GM23248 (cell line): ENCODE data around the gene PCDHGC3. TPM values are rescaled to one million over a fixed set of nuclear protein-coding genes. Genes with fewer than 3 reads are reported as not detected.

ENCODE experiments used
- DNase-seq: peaks from one replicate; pipeline ENCODE4 v3.0.0-alpha.2; 2015
- H2AFZ ChIP-seq: fragments of 200-600 bp; sonication (generic); 2 replicates; pipeline ENCODE4 v1.6.1; 2016; ENCODE audit warnings: antibody characterized with exemption
- H3F3A ChIP-seq: fragments of 200-600 bp; sonication (generic); 2 replicates; pipeline ENCODE4 v1.6.1; 2016; ENCODE audit warnings: mild to moderate bottlenecking, antibody characterized with exemption, mixed run types; ENCODE audit not compliant: insufficient read depth
- H3K27ac ChIP-seq: fragments of 200-600 bp; sonication (generic); 2 replicates; pipeline ENCODE4 v1.5.1; 2016; ENCODE audit warnings: mild to moderate bottlenecking
- H3K27me3 ChIP-seq: fragments of 200-600 bp; sonication (generic); replicated peaks from 2 replicates; pipeline ENCODE4 v1.6.1; 2016; ENCODE audit warnings: mild to moderate bottlenecking; ENCODE audit not compliant: insufficient read depth
- H3K36me3 ChIP-seq: fragments of 200-600 bp; sonication (generic); 2 replicates; pipeline ENCODE4 v1.6.1; 2016; ENCODE audit warnings: low read depth, mild to moderate bottlenecking
- H3K4me1 ChIP-seq: fragments of 200-600 bp; sonication (generic); 2 replicates; pipeline ENCODE4 v1.6.1; 2016; ENCODE audit warnings: mild to moderate bottlenecking; ENCODE audit not compliant: insufficient read depth
- H3K4me2 ChIP-seq: fragments of 200-600 bp; sonication (generic); one replicate; pipeline ENCODE4 v1.6.1; 2016; ENCODE audit warnings: mild to moderate bottlenecking; ENCODE audit not compliant: unreplicated experiment
- H3K4me3 ChIP-seq: fragments of 200-600 bp; sonication (generic); 2 replicates; pipeline ENCODE4 v1.5.1; 2016; ENCODE audit warnings: mild to moderate bottlenecking
- H3K79me2 ChIP-seq: fragments of 200-600 bp; sonication (generic); 2 replicates; pipeline ENCODE4 v1.6.1; 2016; ENCODE audit warnings: mild to moderate bottlenecking; ENCODE audit not compliant: insufficient read depth
- H3K9ac ChIP-seq: fragments of 200-600 bp; sonication (generic); 2 replicates; pipeline ENCODE4 v1.6.1; 2016; ENCODE audit warnings: mild to moderate bottlenecking
- H3K9me2 ChIP-seq: fragments of 200-600 bp; sonication (generic); 2 replicates; pipeline ENCODE4 v1.6.1; 2016; ENCODE audit warnings: mixed run types, mild to moderate bottlenecking, moderate library complexity; ENCODE audit not compliant: insufficient read depth
- H3K9me3 ChIP-seq: fragments of 200-600 bp; sonication (generic); one replicate; pipeline ENCODE4 v1.6.1; 2017; ENCODE audit warnings: low read depth
- H4K20me1 ChIP-seq: fragments of 200-600 bp; sonication (generic); 2 replicates; pipeline ENCODE4 v1.6.0; 2016; ENCODE audit not compliant: insufficient read depth
- EZH2 ChIP-seq: fragments of 200-600 bp; sonication (generic); IDR thresholded peaks from 2 replicates; pipeline ENCODE4 v1.6.1; 2018; ENCODE audit warnings: antibody characterized with exemption, mild to moderate bottlenecking; ENCODE audit not compliant: insufficient read depth, poor library complexity, severe bottlenecking
- EZH2phosphoT487 ChIP-seq: fragments of 200-600 bp; sonication (generic); IDR thresholded peaks from 2 replicates; pipeline ENCODE4 v1.6.1; 2018; ENCODE audit warnings: antibody characterized with exemption, moderate library complexity, mild to moderate bottlenecking, low read depth; ENCODE audit not compliant: insufficient read depth
- WGBS, 2 experiments: methylation state at CpG; one replicate each; pipeline ENCODE4 v1.1.6; 2015 to 2017; ENCODE audit warnings: low lambda C conversion rate in 2 of 2, low coverage in 1 of 2; ENCODE audit errors: missing lambda C conversion rate in 2 of 2; 5-methylcytosine and 5-hydroxymethylcytosine counted together
- in situ Hi-C: fragments of 300-500 bp; cut with MboI; formaldehyde crosslinking; loops from 2 replicates; pipeline ENCODE4 v1.15.0; 2020
- polyA plus RNA-seq: library from polyadenylated mRNA; unstranded; fragments of >200 nt; fragmentation: Nextera tagmentation; extraction: Ambion mirVana; gene quantifications from 2 replicates; pipeline ENCODE4 v1.2.1, GENCODE V29; 2016
- total RNA-seq: library from RNA; depleted of rRNA; stranded (reverse); fragments of >200 nt; shearing (Covaris generic); gene quantifications from 2 replicates; pipeline ENCODE4 v1.2.3, GENCODE V29; 2014

Gene PCDHGC3
- total and polyA plus RNA-seq, 2 experiments from 2014 or later = 44.6 to 74.4 TPM

- no peak for DNase-seq
- in situ Hi-C loops = no loop called here
- Histone ChIP-seq H3K27me3 (no peaks in the 10 kb centered on the region), H3K9ac (peak overlapping the region; percentile 90), H2AFZ (no peak overlapping the region), H3K27ac (peak overlapping the region; percentile 94), H3F3A (peaks cover 60% of the 10 kb centered on the region), H3K9me2 (no peaks in the 10 kb centered on the region), H4K20me1 (no peaks in the 10 kb centered on the region), H3K9me3 (no peaks in the 10 kb centered on the region), H3K4me2 (no peak overlapping the region), H3K4me3 (no peak overlapping the region; the same call in 1 of the 2 replicates), H3K79me2 (peaks cover 8% of the 10 kb centered on the region; the same call in 1 of the 2 replicates), H3K36me3 (0 out of 2 replicates have a peak, but pooled peaks cover 3% of the 10 kb centered on the region), H3K4me1 (peaks cover 76% of the 10 kb centered on the region)
- TF ChIP-seq EZH2phosphoT487 (no peak), EZH2 (no peak)
- 37 to 51% methylated on average over 3 to 4 of the region's 4 CpGs for WGBS, 2 experiments
Observed at GRCh38 chr5:141511771-141512325, 36.1 kb downstream of the PCDHGC3 start.

GRCh38 chr5:141512390-141512910 lies 36.7 kb downstream of the PCDHGC3 start:
- Histone ChIP-seq H3K9ac (peak overlapping the region; percentile 90), H2AFZ (peak overlapping the region; percentile 31), H3K9me3 (no peaks in the 10 kb centered on the region), H3K4me3 (peak overlapping the region; percentile 69), H3K79me2 (peaks cover 8% of the 10 kb centered on the region; the same call in 1 of the 2 replicates), H3F3A (peaks cover 58% of the 10 kb centered on the region), H3K36me3 (0 out of 2 replicates have a peak, but pooled peaks cover 3% of the 10 kb centered on the region), H3K4me2 (peak overlapping the region; percentile 81), H3K27me3 (no peaks in the 10 kb centered on the region), H3K4me1 (peaks cover 75% of the 10 kb centered on the region), H3K27ac (peak overlapping the region; percentile 94), H3K9me2 (no peaks in the 10 kb centered on the region), H4K20me1 (no peaks in the 10 kb centered on the region)
- TF ChIP-seq EZH2phosphoT487 (no peak), EZH2 (no peak)
- DNase-seq = peak; percentile 78
- in situ Hi-C loops = no loop called here
- 2 to 4% methylated on average over 28 of the region's 28 CpGs for WGBS, 2 experiments

GRCh38 chr5:141512911-141513626 lies 37.3 kb downstream of the PCDHGC3 start:
- Histone ChIP-seq H3F3A (peaks cover 52% of the 10 kb centered on the region), H3K4me3 (peak overlapping the region; percentile 69), H3K27me3 (no peaks in the 10 kb centered on the region), H2AFZ (peak overlapping the region; percentile 31), H3K79me2 (peaks cover 8% of the 10 kb centered on the region; the same call in 1 of the 2 replicates), H3K27ac (peak overlapping the region; percentile 94), H3K4me2 (peak overlapping the region; percentile 81), H3K4me1 (peaks cover 75% of the 10 kb centered on the region), H4K20me1 (no peaks in the 10 kb centered on the region), H3K36me3 (0 out of 2 replicates have a peak, but pooled peaks cover 3% of the 10 kb centered on the region), H3K9me3 (no peaks in the 10 kb centered on the region), H3K9ac (peak overlapping the region; percentile 90), H3K9me2 (no peaks in the 10 kb centered on the region)
- TF ChIP-seq EZH2phosphoT487 = no peak
- no peak for TF ChIP-seq EZH2
- DNase-seq = peak; percentile 83
- in situ Hi-C loops = no loop called here
- WGBS, 2 experiments = 1 to 2% methylated on average over 30 to 43 of the region's 43 CpGs

GRCh38 chr5:141513627-141514329 lies 38.0 kb downstream of the PCDHGC3 start:
- Histone ChIP-seq H4K20me1 (no peaks in the 10 kb centered on the region), H2AFZ (0 out of 2 replicates have a peak overlapping the region, but pooled peaks have one; percentile 31), H3K4me2 (peak overlapping the region; percentile 81), H3K9me3 (no peaks in the 10 kb centered on the region), H3K79me2 (peaks cover 8% of the 10 kb centered on the region; the same call in 1 of the 2 replicates), H3K27ac (peak overlapping the region; percentile 94), H3K9ac (peak overlapping the region; percentile 90), H3K36me3 (0 out of 2 replicates have a peak, but pooled peaks cover 3% of the 10 kb centered on the region), H3K9me2 (no peaks in the 10 kb centered on the region), H3K4me3 (peak overlapping the region; percentile 69), H3K4me1 (peaks cover 76% of the 10 kb centered on the region), H3K27me3 (no peaks in the 10 kb centered on the region), H3F3A (peaks cover 47% of the 10 kb centered on the region)
- TF ChIP-seq EZH2phosphoT487 = no peak
- TF ChIP-seq EZH2 = no peak
- in situ Hi-C loops = no loop called here
- DNase-seq = peak; percentile 97
- WGBS, 2 experiments = 1 to 2% methylated on average over 29 of the region's 29 CpGs
